DOHH2 (cell line): ENCODE data around the gene TMEM50B.

Experiments used
- H3F3A ChIP-seq: fragments of 200-600 bp; sonication (generic), shearing (Covaris generic); 2 replicates; pipeline ENCODE4 v1.6.0; 2016; ENCODE audit warnings: antibody characterized with exemption, mild to moderate bottlenecking; ENCODE audit not compliant: control insufficient read depth, insufficient read depth
- H3K27ac ChIP-seq: fragments of 200-600 bp; sonication (generic); 2 replicates; pipeline ENCODE4 v1.5.1; 2014; ENCODE audit warnings: low read depth, mild to moderate bottlenecking, low read length, moderate library complexity
- H3K27me3 ChIP-seq: fragments of 200-600 bp; sonication (generic); 2 replicates; pipeline ENCODE4 v1.6.1; 2014; ENCODE audit warnings: mild to moderate bottlenecking, low read length, mixed read lengths; ENCODE audit not compliant: control insufficient read depth
- H3K36me3 ChIP-seq: fragments of 200-600 bp; sonication (generic); 2 replicates; pipeline ENCODE4 v1.6.1; 2014; ENCODE audit warnings: mild to moderate bottlenecking, low read length, moderate library complexity, mixed read lengths; ENCODE audit not compliant: control insufficient read depth
- H3K4me1 ChIP-seq: fragments of 200-600 bp; sonication (generic); 2 replicates; pipeline ENCODE4 v1.6.1; 2014; ENCODE audit warnings: mild to moderate bottlenecking, low read length, mixed read lengths; ENCODE audit not compliant: control insufficient read depth
- H3K4me2 ChIP-seq: fragments of 200-600 bp; sonication (generic); 2 replicates; pipeline ENCODE4 v1.6.0; 2014; ENCODE audit warnings: mild to moderate bottlenecking, low read length, moderate library complexity
- H3K4me3 ChIP-seq: fragments of 200-600 bp; sonication (generic); 2 replicates; pipeline ENCODE4 v1.5.1; 2014; ENCODE audit warnings: mild to moderate bottlenecking, low read length, mixed read lengths
- H3K79me2 ChIP-seq: fragments of 200-600 bp; sonication (generic); 2 replicates; pipeline ENCODE4 v1.6.1; 2014; ENCODE audit warnings: mild to moderate bottlenecking, low read length, mixed read lengths; ENCODE audit not compliant: control insufficient read depth
- H3K9me2 ChIP-seq: fragments of 200-600 bp; sonication (generic); replicated peaks from 2 replicates; pipeline ENCODE4 v1.6.1; 2014; ENCODE audit warnings: mild to moderate bottlenecking, low read length, mixed read lengths; ENCODE audit not compliant: control insufficient read depth
- H3K9me3 ChIP-seq: fragments of 200-600 bp; sonication (generic); 2 replicates; pipeline ENCODE4 v1.6.1; 2014; ENCODE audit warnings: antibody characterized with exemption, low read length, mixed read lengths; ENCODE audit not compliant: control insufficient read depth, insufficient read depth
- H4K20me1 ChIP-seq: fragments of 200-600 bp; sonication (generic); 2 replicates; pipeline ENCODE4 v1.6.0; 2014; ENCODE audit warnings: low read depth, mild to moderate bottlenecking, antibody characterized with exemption, low read length, moderate library complexity; ENCODE audit not compliant: control insufficient read depth, insufficient read depth
- EZH2phosphoT487 ChIP-seq: fragments of 200-600 bp; sonication (generic); IDR thresholded peaks from 2 replicates; pipeline ENCODE4 v1.6.1; 2017; ENCODE audit warnings: borderline replicate concordance, mild to moderate bottlenecking, antibody characterized with exemption, low read length, moderate library complexity, mixed read lengths
- TF ChIP-seq, protein P1 (sequence below): fragments of 200-600 bp; sonication (generic); IDR thresholded peaks from one replicate; pipeline ENCODE4 v1.5.1; 2014; ENCODE audit warnings: antibody characterized with exemption, mild to moderate bottlenecking, low read depth, low read length; ENCODE audit not compliant: poor library complexity, severe bottlenecking

The TMEM50B gene

DNA sequence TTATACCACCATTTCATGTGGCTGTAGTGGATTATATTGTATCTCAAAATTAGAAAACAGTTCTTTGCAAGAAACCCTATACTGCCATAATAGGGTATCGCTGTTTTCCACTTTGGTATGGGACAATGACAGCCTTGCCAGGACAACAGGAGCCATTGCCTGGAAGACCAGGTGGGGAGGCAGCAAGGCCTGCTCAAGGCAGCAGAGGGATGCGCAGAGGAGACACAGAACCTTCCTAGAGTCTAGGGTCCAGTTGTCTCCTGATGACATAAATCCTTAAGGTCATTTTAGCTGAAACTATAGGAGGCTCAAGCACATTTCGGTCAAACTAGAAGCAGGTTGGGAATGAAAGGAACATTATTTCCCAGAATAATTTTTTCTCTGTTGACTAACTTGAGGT, 48.9 kb downstream of the TMEM50B start:
- no peak overlapping the region for H3K4me3 ChIP-seq
- peaks cover 58% of the 10 kb centered on the region for H3K4me1 ChIP-seq
- no peaks in the 10 kb centered on the region for H3K9me3 ChIP-seq
- H3K27me3 ChIP-seq = no peaks in the 10 kb centered on the region
- H3K36me3 ChIP-seq = peaks cover 88% of the 10 kb centered on the region
- H3K79me2 ChIP-seq = peaks cover 16% of the 10 kb centered on the region
- no peaks in the 10 kb centered on the region for H3K9me2 ChIP-seq
- H3F3A ChIP-seq = 0 out of 2 replicates have a peak, but pooled peaks cover 5% of the 10 kb centered on the region
- H4K20me1 ChIP-seq = no peaks in the 10 kb centered on the region
- TF ChIP-seq EZH2phosphoT487 = no peak
- TF ChIP-seq, protein P1, sequence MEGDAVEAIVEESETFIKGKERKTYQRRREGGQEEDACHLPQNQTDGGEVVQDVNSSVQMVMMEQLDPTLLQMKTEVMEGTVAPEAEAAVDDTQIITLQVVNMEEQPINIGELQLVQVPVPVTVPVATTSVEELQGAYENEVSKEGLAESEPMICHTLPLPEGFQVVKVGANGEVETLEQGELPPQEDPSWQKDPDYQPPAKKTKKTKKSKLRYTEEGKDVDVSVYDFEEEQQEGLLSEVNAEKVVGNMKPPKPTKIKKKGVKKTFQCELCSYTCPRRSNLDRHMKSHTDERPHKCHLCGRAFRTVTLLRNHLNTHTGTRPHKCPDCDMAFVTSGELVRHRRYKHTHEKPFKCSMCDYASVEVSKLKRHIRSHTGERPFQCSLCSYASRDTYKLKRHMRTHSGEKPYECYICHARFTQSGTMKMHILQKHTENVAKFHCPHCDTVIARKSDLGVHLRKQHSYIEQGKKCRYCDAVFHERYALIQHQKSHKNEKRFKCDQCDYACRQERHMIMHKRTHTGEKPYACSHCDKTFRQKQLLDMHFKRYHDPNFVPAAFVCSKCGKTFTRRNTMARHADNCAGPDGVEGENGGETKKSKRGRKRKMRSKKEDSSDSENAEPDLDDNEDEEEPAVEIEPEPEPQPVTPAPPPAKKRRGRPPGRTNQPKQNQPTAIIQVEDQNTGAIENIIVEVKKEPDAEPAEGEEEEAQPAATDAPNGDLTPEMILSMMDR = no peak
- H3K27ac ChIP-seq = no peak overlapping the region
- no peak overlapping the region for H3K4me2 ChIP-seq

DNA sequence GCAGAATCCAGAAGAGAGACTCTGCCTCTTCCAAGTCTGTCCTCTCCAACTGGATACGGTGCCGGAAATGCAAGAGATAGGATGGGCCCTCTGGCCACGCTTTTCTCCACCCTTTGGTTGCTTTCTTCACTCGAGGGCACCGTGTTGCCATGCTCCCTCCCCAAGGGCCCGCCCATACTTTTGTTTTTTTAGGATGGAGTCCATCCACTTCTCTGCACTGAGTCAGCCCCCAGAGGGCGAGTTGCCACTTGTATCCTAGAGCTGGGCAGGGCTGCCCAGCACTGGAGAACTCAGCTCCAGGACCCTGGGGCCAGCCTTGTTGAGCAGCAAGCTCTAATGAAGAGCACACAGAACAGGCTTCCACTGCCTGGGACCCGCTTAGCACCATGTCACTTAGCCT, 51.1 kb downstream of the TMEM50B start:
- no peaks in the 10 kb centered on the region for H3K9me2 ChIP-seq
- no peaks in the 10 kb centered on the region for H3F3A ChIP-seq
- H3K4me2 ChIP-seq = peak overlapping the region; percentile 28; the same call in 1 of the 2 replicates
- TF ChIP-seq, protein P1 = no peak
- no peak for TF ChIP-seq EZH2phosphoT487
- peaks cover 42% of the 10 kb centered on the region for H3K4me1 ChIP-seq
- H3K27ac ChIP-seq = 0 out of 2 replicates have a peak overlapping the region, but pooled peaks have one; percentile 13
- peaks cover 90% of the 10 kb centered on the region for H3K36me3 ChIP-seq
- H3K9me3 ChIP-seq = no peaks in the 10 kb centered on the region
- H3K27me3 ChIP-seq = no peaks in the 10 kb centered on the region
- H3K4me3 ChIP-seq = no peak overlapping the region
- H4K20me1 ChIP-seq = no peaks in the 10 kb centered on the region
- peaks cover 22% of the 10 kb centered on the region for H3K79me2 ChIP-seq

DNA sequence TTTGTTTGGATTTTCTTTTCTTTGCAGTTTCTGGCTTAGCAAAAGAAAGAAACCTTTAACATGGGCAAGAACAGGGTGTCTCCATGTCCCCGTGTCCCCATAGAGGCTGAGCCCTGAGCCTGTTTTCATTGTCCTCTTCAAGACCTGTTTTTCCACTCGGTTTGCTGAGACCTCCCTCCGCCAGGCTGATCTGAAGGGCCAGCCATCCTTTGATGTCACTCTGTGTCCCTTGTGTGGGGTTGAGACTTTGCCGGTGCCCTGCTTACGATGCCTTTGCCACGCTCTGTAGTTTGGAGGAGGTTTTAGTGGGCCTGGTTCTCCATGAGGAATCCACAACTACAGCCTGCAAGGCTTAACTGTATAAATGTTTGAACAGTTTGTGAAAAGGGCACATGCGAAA, 52.7 kb downstream of the TMEM50B start:
- no peak overlapping the region for H3K4me2 ChIP-seq
- H3K9me3 ChIP-seq = no peaks in the 10 kb centered on the region
- H4K20me1 ChIP-seq = no peaks in the 10 kb centered on the region
- H3K4me1 ChIP-seq = peaks cover 27% of the 10 kb centered on the region
- peaks cover 82% of the 10 kb centered on the region for H3K36me3 ChIP-seq
- no peaks in the 10 kb centered on the region for H3F3A ChIP-seq
- TF ChIP-seq, protein P1 = no peak
- H3K4me3 ChIP-seq = no peak overlapping the region
- peaks cover 21% of the 10 kb centered on the region for H3K79me2 ChIP-seq
- no peaks in the 10 kb centered on the region for H3K9me2 ChIP-seq
- H3K27ac ChIP-seq = no peak overlapping the region
- H3K27me3 ChIP-seq = no peaks in the 10 kb centered on the region

DNA sequence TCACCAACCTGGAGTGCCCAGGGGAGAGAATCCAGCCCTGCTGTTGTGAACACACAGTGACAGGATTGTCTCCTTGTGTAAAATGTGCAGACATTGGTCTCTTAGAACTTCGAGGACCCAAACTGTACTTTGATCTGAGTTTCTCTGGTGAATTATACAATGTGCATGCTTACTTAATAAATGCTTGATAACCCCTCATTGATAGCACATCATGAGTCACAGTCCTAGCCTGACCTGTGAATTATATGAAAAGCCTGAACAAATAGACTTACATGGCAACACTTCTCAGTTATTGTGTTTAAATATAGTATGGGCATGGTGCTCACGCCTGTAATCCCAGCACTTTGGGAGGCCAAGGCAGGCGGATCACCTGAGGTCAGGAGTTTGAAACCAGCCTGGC, 53.9 kb downstream of the TMEM50B start:
- TF ChIP-seq, protein P1 = no peak
- TF ChIP-seq EZH2phosphoT487 = no peak
- Histone ChIP-seq H3K4me3 (no peak overlapping the region), H3K9me3 (no peaks in the 10 kb centered on the region), H3K4me1 (peaks cover 27% of the 10 kb centered on the region), H3K27ac (no peak overlapping the region), H3K36me3 (peaks cover 79% of the 10 kb centered on the region), H3K9me2 (no peaks in the 10 kb centered on the region), H3F3A (no peaks in the 10 kb centered on the region), H3K79me2 (peaks cover 29% of the 10 kb centered on the region), H3K4me2 (no peak overlapping the region), H4K20me1 (no peaks in the 10 kb centered on the region), H3K27me3 (no peaks in the 10 kb centered on the region)
